HK-2 (cell line): ENCODE measurements around the gene BCL7C.

Source experiments
- DNase-seq: peaks from one replicate; pipeline ENCODE4 v3.0.0-alpha.2; 2018; ENCODE audit not compliant: unreplicated experiment

Gene BCL7C

GRCh38 chr16:30922960-30923535 lies 29.2 kb upstream of the BCL7C start:
- peak; percentile 96 for DNase-seq

GRCh38 chr16:30922420-30922959 lies 28.6 kb upstream of the BCL7C start:
- peak; percentile 96 for DNase-seq

- peak; percentile 76 for DNase-seq
Observed at GRCh38 chr16:30921748-30922419, 28.0 kb upstream of the BCL7C start.

- no peak for DNase-seq
Observed at GRCh38 chr16:30921459-30921747, 27.5 kb upstream of the BCL7C start.

- DNase-seq = no peak
Observed at GRCh38 chr16:30920891-30921290, 27.0 kb upstream of the BCL7C start.

- DNase-seq = no peak
Observed at GRCh38 chr16:30918614-30919013, 24.7 kb upstream of the BCL7C start.

GRCh38 chr16:30914830-30915229 lies 21.0 kb upstream of the BCL7C start:
- no peak for DNase-seq

GRCh38 chr16:30912794-30913412 lies 19.0 kb upstream of the BCL7C start:
- DNase-seq = no peak

- no peak for DNase-seq
Observed at GRCh38 chr16:30910427-30911029, 16.7 kb upstream of the BCL7C start.

- no peak for DNase-seq
Observed at GRCh38 chr16:30907064-30907463, 13.2 kb upstream of the BCL7C start.

- DNase-seq = no peak
Observed at GRCh38 chr16:30904114-30904780, 10.4 kb upstream of the BCL7C start.

GRCh38 chr16:30903596-30903995 lies 9.7 kb upstream of the BCL7C start:
- DNase-seq = no peak

- no peak for DNase-seq
Observed at GRCh38 chr16:30903002-30903401, 9.1 kb upstream of the BCL7C start.

GRCh38 chr16:30902029-30902972 lies 8.4 kb upstream of the BCL7C start:
- DNase-seq = no peak

GRCh38 chr16:30901201-30902028 lies 7.5 kb upstream of the BCL7C start:
- no peak for DNase-seq

GRCh38 chr16:30900588-30900987 lies 6.7 kb upstream of the BCL7C start:
- DNase-seq = no peak

GRCh38 chr16:30899794-30900193 lies 5.9 kb upstream of the BCL7C start:
- no peak for DNase-seq

GRCh38 chr16:30896889-30897733 lies 3.2 kb upstream of the BCL7C start:
- peak; percentile 41 for DNase-seq

GRCh38 chr16:30896261-30896888 lies 2.5 kb upstream of the BCL7C start, which contains the start of gene CTF1:
CTF1 (plus strand) TSS chr16:30896614; CDS start chr16:30896644, 30 bp downstream.
- no peak for DNase-seq
